Lower leg skin (tissue), 3 donors: Measurements from ENCODE around the gene SMO.

Experiments used
- CTCF ChIP-seq, 3 donors: fragments of 450-650 bp; IDR thresholded peaks; one replicate each; pipeline ENCODE4 v1.5.1; 2016; ENCODE audit warnings: antibody characterized with exemption in 3 of 3, mild to moderate bottlenecking in 3 of 3, moderate library complexity in 2 of 3
- POLR2A ChIP-seq, 2 donors: fragments of 450-650 bp; IDR thresholded peaks; one replicate each; pipeline ENCODE4 v1.6.1; 2016 to 2017; ENCODE audit warnings: antibody characterized with exemption in 2 of 2, mild to moderate bottlenecking in 1 of 2, moderate library complexity in 1 of 2

DNA sequence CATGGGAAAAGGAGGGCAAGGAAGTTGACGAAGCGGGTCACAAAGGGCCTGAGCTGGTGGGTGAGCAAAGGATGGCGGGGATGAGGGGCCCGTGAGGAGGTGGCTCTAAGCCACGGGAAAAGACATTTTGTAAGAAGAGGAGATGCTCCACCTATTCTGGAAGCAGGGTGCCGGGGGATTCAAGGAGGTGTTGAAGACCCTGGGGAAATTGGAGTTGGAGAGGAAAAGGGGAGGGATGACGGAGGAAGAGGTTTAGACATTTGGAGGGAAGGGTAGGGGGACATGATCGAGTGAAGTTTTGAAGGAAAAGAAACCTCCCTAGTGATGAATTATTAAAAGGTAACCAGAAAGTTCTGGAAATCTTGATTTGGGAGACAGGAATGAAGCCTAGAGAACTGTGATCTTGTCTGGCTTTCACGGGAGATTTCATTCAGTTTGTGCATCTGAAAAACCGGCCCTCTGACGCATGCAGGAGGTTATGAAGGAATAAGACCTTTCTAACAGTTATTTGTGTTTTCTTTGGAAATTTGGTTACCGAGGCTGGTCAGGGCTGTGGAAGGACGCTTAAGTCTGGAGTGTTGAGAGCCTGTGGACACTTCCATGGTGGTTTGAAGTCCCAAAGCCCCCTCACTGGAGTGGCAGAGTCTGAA lies 1.4 kb downstream of the SMO start:
- TF ChIP-seq CTCF (IDR thresholded peaks at IDR 0.05) (no peak), POLR2A (IDR thresholded peaks at IDR 0.05) (no peak)
